Esophagus squamous epithelium (tissue), 5 donors: ENCODE data around the gene TRIM54. TPM values are rescaled to one million over a fixed set of nuclear protein-coding genes. Genes with fewer than 3 reads are reported as not detected.
A peak's percentile ranks its signal among the peaks of the same experiment; 100 is the strongest.
"Not testable (repeated sequence)": the region's sequence is repeated elsewhere in the genome, so short reads cannot be mapped to it uniquely, and the experiment has no call there.

Source experiments
- DNase-seq: peaks from one replicate; lab custom pipeline; 2025; lab: John Stamatoyannopoulos, UW
- H3K27ac ChIP-seq, 4 donors: fragments of 200-600 bp; sonication (generic); one replicate each; pipeline ENCODE4 v1.5.1; 2016 to 2019; ENCODE audit warnings: mild to moderate bottlenecking in 1 of 4
- H3K27me3 ChIP-seq, 4 donors: fragments of 200-600 bp; sonication (generic); 1 replicate in 3 of 4; 2 replicates in 1 of 4; pipeline versions ENCODE4 v1.5.1 to v1.6.0; 2017 to 2021; ENCODE audit warnings: antibody characterized with exemption in 1 of 4
- H3K36me3 ChIP-seq, 3 donors: fragments of 200-600 bp; sonication (generic); one replicate each; pipeline ENCODE4 v1.5.1; 2016 to 2019
- H3K4me1 ChIP-seq, 3 donors: fragments of 200-600 bp; sonication (generic); one replicate each; pipeline ENCODE4 v1.5.1; 2017 to 2019
- H3K4me3 ChIP-seq, 4 donors: fragments of 200-600 bp; sonication (generic); 1 replicate in 3 of 4; 2 replicates in 1 of 4; pipeline ENCODE4 v1.5.1; 2016 to 2019; ENCODE audit warnings: mild to moderate bottlenecking in 2 of 4, moderate library complexity in 1 of 4
- H3K9me3 ChIP-seq, 3 donors: fragments of 200-600 bp; sonication (generic); one replicate each; pipeline ENCODE4 v1.5.1; 2016 to 2019
- POLR2A ChIP-seq, 4 donors: fragments of 450-650 bp; IDR thresholded peaks; one replicate each; pipeline ENCODE4 v1.6.1; 2017; ENCODE audit warnings: antibody characterized with exemption in 4 of 4, mild to moderate bottlenecking in 4 of 4, moderate library complexity in 3 of 4
- whole genome bisulfite sequencing, 2 donors: methylation state at CpG; one replicate each; pipeline ENCODE4 v1.1.5; 2018; 5-methylcytosine and 5-hydroxymethylcytosine counted together
- intact Hi-C: fragments of 100-400 bp; cut with DNase I; formaldehyde crosslinking; loops from one replicate; pipeline ENCODE4 v1.15.0; 2022
- total RNA-seq, 4 donors: library from RNA; depleted of rRNA; stranded (reverse); fragments of >200 nt; gene quantifications; one replicate each; pipeline ENCODE4 v1.1.0, GENCODE V29; 2016
- TF ChIP-seq, protein P1 (sequence below), 6 experiments: fragments of 450-650 bp in 4 of 6; fragments of 200-600 bp in 2 of 6; sonication (generic) in 2 of 6; IDR thresholded peaks; one replicate each; pipeline ENCODE4 v1.5.1; 2016 to 2019; ENCODE audit warnings: antibody characterized with exemption in 6 of 6, mild to moderate bottlenecking in 4 of 6, moderate library complexity in 4 of 6
- donor health status: DM: yes; HTN: yes; CAD: no.

Gene TRIM54
- total RNA-seq, 4 donors from 2014 or later = not detected

DNA sequence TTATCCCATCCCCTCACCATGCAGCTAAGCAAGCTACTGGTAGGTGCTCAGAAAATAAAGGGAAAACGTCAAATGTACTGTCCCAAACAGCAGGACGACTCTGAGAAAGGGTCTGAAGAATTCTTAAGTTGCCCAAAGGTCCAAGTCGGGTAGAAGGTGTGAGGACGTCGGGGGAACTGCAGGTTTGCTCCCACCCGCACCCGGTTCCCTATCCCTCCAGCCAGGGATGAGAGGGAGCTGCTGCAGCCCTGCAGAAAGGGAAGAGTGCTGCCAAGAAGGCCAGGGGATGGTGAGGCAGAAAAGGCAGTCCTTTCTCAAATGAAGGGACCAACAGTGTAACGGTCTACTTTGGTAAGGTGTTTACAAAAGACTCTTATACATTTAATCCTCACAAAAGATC lies 32.9 kb downstream of the TRIM54 start:
- Histone ChIP-seq H3K27ac (no peak overlapping the region), H3K36me3 (peaks cover 0 to 49% (median 0%) of the 10 kb centered on the region in 3 donors), H3K27me3 (no peaks in the 10 kb centered on the region), H3K9me3 (no peaks in the 10 kb centered on the region), H3K4me3 (no peak overlapping the region), H3K4me1 (no peaks in the 10 kb centered on the region)
- WGBS, 2 donors = 76 to 83% methylated on average over 8 of the region's 8 CpGs
- TF ChIP-seq POLR2A (IDR thresholded peaks at IDR 0.05) = no peak
- TF ChIP-seq, protein P1, sequence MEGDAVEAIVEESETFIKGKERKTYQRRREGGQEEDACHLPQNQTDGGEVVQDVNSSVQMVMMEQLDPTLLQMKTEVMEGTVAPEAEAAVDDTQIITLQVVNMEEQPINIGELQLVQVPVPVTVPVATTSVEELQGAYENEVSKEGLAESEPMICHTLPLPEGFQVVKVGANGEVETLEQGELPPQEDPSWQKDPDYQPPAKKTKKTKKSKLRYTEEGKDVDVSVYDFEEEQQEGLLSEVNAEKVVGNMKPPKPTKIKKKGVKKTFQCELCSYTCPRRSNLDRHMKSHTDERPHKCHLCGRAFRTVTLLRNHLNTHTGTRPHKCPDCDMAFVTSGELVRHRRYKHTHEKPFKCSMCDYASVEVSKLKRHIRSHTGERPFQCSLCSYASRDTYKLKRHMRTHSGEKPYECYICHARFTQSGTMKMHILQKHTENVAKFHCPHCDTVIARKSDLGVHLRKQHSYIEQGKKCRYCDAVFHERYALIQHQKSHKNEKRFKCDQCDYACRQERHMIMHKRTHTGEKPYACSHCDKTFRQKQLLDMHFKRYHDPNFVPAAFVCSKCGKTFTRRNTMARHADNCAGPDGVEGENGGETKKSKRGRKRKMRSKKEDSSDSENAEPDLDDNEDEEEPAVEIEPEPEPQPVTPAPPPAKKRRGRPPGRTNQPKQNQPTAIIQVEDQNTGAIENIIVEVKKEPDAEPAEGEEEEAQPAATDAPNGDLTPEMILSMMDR (IDR thresholded peaks at IDR 0.05) = no peak
- no peak for DNase-seq
- intact Hi-C loops = no loop called here

GRCh38 chr2:27316655-27317412 lies 34.6 kb downstream of the TRIM54 start:
- 62 to 83% methylated on average over 5 to 9 of the region's 12 CpGs for WGBS, 2 donors
- Histone ChIP-seq H3K4me3 (no peak overlapping the region), H3K36me3 (peaks cover 0 to 40% (median 0%) of the 10 kb centered on the region in 3 donors), H3K4me1 (peaks cover 10 to 14% (median 13%) of the 10 kb centered on the region in 3 donors), H3K27ac (no peak overlapping the region), H3K27me3 (no peaks in the 10 kb centered on the region), H3K9me3 (no peaks in the 10 kb centered on the region)
- no peak for TF ChIP-seq POLR2A (IDR thresholded peaks at IDR 0.05)
- TF ChIP-seq, protein P1 (IDR thresholded peaks at IDR 0.05) = no peak
- DNase-seq = no peak
- intact Hi-C loops = no loop called here

GRCh38 chr2:27319839-27320238 lies 37.6 kb downstream of the TRIM54 start:
- H3K4me3 ChIP-seq, intact Hi-C loops, DNase-seq, H3K27ac ChIP-seq, H3K27me3 ChIP-seq, H3K9me3 ChIP-seq: not testable (repeated sequence)
- Histone ChIP-seq H3K4me1 (peaks cover 16 to 35% (median 22%) of the 10 kb centered on the region in 3 donors), H3K36me3 (peaks cover 0 to 32% (median 0%) of the 10 kb centered on the region in 3 donors)
- 94 to 97% methylated on average over 15 of the region's 15 CpGs for WGBS, 2 donors

DNA sequence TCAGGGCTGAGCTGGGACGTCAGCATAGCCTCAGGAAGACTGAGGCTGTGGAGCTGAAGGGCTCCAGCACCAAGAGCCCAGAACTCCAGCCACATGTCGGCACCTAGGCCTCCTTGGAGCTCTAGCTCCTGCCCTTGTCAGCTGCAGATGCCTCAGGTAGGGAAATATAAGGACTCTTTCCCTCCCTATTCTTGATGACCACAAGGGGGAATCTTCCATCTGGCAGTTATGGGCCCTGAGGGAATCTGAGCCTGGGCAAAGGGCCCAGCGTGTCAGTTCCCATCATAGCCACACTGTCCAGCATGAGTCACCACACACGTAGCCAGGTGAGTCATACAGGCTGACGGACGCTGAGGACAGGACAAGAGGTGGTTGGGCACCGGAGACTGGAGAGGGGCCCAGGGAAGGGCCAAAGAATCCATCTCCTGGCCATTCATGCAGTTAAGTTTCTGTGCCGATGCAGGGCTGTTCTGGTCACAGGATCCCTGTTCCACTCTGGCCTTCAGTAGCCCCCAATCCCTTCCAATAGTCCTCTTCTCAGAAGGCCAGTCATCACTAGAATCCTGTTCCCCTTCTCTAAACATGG lies 38.8 kb downstream of the TRIM54 start:
- H3K36me3 ChIP-seq = peaks cover under 1 to 36% (median under 1%) of the 10 kb centered on the region in 3 donors
- TF ChIP-seq, protein P1 (IDR thresholded peaks at IDR 0.05) = peak in 4 of 6 experiments; percentile 10 to 53 (median 20)
- TF ChIP-seq POLR2A (IDR thresholded peaks at IDR 0.05) = no peak
- DNase-seq = no peak
- intact Hi-C loops = no loop called here
- no peaks in the 10 kb centered on the region for H3K27me3 ChIP-seq
- 38 to 39% methylated on average over 6 to 7 of the region's 8 CpGs for WGBS, 2 donors
- no peaks in the 10 kb centered on the region for H3K9me3 ChIP-seq
- peaks cover 16 to 35% (median 22%) of the 10 kb centered on the region in 3 donors for H3K4me1 ChIP-seq
- H3K27ac ChIP-seq = peak overlapping the region in 1 of 4 donors; percentile 60
- no peak overlapping the region for H3K4me3 ChIP-seq

DNA sequence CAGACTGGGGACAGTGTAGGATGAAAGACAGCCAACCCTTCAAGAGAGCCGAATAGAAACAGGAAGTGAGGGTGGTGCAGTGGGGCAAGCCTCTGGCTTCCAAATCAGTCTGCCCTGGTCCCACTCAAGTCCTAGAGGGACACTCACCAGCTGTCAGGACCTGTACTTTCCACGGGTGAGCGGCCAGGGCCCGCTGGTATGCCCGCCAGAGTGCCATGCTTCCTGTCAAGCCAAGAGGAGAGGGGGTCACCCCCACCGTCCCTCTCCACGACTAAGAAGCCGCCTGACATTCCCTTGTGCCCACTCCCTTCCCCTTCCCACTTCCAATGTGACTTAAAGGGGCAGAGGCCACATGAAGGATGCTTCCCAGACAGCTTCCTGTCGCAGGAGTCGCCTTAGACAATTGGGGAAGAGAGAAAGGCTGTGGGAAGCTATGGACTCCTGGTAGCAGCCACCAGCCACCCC lies 40.1 kb downstream of the TRIM54 start:
- no peak for DNase-seq
- Histone ChIP-seq H3K27me3 (no peaks in the 10 kb centered on the region), H3K9me3 (no peaks in the 10 kb centered on the region), H3K4me3 (peak overlapping the region; percentile 64 to 96 (median 79)), H3K36me3 (peaks cover 12 to 36% (median 12%) of the 10 kb centered on the region in 3 donors), H3K27ac (peak overlapping the region; percentile 92 to 98 (median 94)), H3K4me1 (peaks cover 16 to 35% (median 22%) of the 10 kb centered on the region in 3 donors)
- TF ChIP-seq POLR2A (IDR thresholded peaks at IDR 0.05) = no peak
- TF ChIP-seq, protein P1 (IDR thresholded peaks at IDR 0.05) = no peak
- intact Hi-C loops = no loop called here
- WGBS, 2 donors = 7 to 9% methylated on average over 7 of the region's 10 CpGs
